ENCODE measurements around the gene ESR2.

DNA sequence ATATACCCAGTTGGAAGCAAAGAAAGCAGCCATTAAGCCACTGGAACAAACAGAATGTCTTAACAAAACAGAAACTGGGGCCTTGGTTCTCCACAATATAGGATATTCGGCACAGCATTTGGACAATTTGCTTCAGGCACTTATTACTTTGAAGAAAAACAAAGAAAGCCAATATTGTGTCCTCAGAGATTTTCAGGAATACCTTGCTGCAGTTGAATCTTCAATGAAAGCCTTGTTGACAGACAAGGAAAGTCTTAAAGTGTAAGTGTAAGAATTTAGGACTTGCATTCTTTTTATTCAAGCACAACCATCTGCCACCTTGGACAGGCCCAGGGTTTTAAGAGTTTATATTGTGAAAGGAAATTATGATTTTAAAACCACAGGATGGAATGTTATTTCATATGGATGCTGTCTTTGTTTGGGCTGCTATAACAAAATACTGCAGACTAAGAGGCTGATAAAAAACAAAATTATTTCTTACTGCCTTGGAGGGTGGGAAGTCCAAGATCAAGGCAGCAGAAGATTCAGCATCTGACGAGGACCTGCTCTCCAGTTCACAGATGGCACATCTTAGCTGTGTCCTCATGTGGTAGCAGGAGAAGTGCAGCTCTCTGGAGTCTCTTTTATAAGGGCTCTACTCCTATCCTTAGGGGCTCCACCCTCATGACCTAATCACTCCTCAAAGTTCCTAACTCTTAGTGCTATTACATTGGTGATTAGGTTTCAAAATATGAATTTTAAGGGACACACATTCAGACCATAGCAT lies 244.4 kb downstream of the ESR2 start:
- TF ChIP-seq POLR2A (IDR thresholded peaks at IDR 0.05), result no peak
- TF ChIP-seq, protein P1, sequence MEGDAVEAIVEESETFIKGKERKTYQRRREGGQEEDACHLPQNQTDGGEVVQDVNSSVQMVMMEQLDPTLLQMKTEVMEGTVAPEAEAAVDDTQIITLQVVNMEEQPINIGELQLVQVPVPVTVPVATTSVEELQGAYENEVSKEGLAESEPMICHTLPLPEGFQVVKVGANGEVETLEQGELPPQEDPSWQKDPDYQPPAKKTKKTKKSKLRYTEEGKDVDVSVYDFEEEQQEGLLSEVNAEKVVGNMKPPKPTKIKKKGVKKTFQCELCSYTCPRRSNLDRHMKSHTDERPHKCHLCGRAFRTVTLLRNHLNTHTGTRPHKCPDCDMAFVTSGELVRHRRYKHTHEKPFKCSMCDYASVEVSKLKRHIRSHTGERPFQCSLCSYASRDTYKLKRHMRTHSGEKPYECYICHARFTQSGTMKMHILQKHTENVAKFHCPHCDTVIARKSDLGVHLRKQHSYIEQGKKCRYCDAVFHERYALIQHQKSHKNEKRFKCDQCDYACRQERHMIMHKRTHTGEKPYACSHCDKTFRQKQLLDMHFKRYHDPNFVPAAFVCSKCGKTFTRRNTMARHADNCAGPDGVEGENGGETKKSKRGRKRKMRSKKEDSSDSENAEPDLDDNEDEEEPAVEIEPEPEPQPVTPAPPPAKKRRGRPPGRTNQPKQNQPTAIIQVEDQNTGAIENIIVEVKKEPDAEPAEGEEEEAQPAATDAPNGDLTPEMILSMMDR (IDR thresholded peaks at IDR 0.05), result no peak
- TF ChIP-seq POLR2AphosphoS5 (IDR thresholded peaks at IDR 0.05), result no peak

Data from breast epithelium (tissue), 3 donors.